Vagina (tissue), 2 donors: Measurements from ENCODE around the gene ABCA2.

ENCODE experiments used
- CTCF ChIP-seq, 3 experiments: fragments of 450-650 bp in 2 of 3; fragments of 200-600 bp in 1 of 3; sonication (generic) in 1 of 3; IDR thresholded peaks; one replicate each; pipeline ENCODE4 v1.5.1; 2017 to 2019; ENCODE audit warnings: antibody characterized with exemption in 3 of 3, mild to moderate bottlenecking in 2 of 3, moderate library complexity in 2 of 3
- POLR2A ChIP-seq, 2 donors: fragments of 450-650 bp; IDR thresholded peaks; one replicate each; pipeline ENCODE4 v1.6.1; 2017; ENCODE audit warnings: antibody characterized with exemption in 2 of 2, mild to moderate bottlenecking in 2 of 2, moderate library complexity in 2 of 2
- POLR2AphosphoS5 ChIP-seq, 2 donors: sonication (generic); formaldehyde crosslinking; IDR thresholded peaks; one replicate each; pipeline ENCODE4 v1.9.0; 2017; ENCODE audit warnings: antibody characterized with exemption in 2 of 2, mild to moderate bottlenecking in 2 of 2, low read depth in 1 of 2; ENCODE audit not compliant: insufficient read depth in 1 of 2

DNA sequence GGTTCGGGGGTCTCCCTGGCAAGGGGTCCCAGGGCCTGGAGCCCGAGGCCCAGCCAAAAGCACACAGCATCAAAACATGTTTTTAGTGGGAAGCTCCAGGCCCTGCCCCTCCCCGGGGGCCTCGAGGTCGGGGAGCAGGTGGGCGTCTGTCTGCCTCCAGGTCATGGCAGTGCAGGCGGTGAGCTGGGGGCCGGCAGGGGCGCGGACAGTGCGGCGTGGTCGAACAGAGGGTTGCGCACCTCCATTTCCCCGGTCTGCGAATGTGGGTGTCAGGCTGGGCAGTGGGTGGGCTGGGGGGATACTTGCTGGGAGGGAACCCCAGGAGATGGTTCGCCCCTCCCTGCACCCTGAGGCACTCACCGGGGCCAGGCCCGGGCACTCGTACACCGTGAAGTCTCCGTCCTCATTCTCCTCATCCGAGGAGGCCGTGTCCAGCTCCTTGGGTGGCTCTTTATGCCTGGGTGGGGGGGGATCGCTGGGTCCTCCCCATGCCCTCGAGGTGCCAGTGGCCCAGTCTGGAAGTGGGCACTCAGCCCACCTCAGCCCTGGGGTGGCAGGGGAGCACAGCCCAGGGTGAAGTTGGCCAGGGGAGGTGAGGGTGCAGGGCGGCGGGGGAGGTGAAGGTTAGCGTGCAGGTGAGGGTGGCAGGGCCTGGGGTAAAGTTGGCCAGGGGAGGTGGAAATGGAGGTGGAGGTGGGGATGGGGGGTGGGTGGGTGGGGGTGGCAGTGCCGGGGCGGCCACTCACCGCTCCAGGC lies 11.8 kb upstream of the ABCA2 start:
- TF ChIP-seq CTCF (IDR thresholded peaks at IDR 0.05) (no peak), POLR2A (IDR thresholded peaks at IDR 0.05) (no peak), POLR2AphosphoS5 (IDR thresholded peaks at IDR 0.05; ENCODE audit: insufficient read depth in 1 of 2, low read depth in 1 of 2) (no peak)
